GM23248 (cell line): ENCODE data around the gene CTDP1.

Experiments
- EZH2 ChIP-seq: fragments of 200-600 bp; sonication (generic); IDR thresholded peaks from 2 replicates; pipeline ENCODE4 v1.6.1; 2018; ENCODE audit warnings: antibody characterized with exemption, mild to moderate bottlenecking; ENCODE audit not compliant: insufficient read depth, poor library complexity, severe bottlenecking
- EZH2phosphoT487 ChIP-seq: fragments of 200-600 bp; sonication (generic); IDR thresholded peaks from 2 replicates; pipeline ENCODE4 v1.6.1; 2018; ENCODE audit warnings: antibody characterized with exemption, moderate library complexity, mild to moderate bottlenecking, low read depth; ENCODE audit not compliant: insufficient read depth

- TF ChIP-seq EZH2 (no peak), EZH2phosphoT487 (no peak)
These were observed 67.7 kb downstream of the CTDP1 start for GRCh38 chr18:79747156-79747845.
